ENCODE measurements around the gene KCNIP4.

Gene KCNIP4

GRCh38 chr4:21571100-21571499 lies 377.5 kb downstream of the KCNIP4 start:
- DNase-seq (ENCODE audit: low read depth) = no peak

- DNase-seq (ENCODE audit: low read depth) = no peak
These were observed 378.9 kb downstream of the KCNIP4 start for GRCh38 chr4:21569638-21570037.

GRCh38 chr4:21555083-21555482 lies 393.5 kb downstream of the KCNIP4 start:
- DNase-seq (ENCODE audit: low read depth) = no peak

- DNase-seq (ENCODE audit: low read depth) = no peak
These were observed 394.1 kb downstream of the KCNIP4 start for GRCh38 chr4:21554500-21554899.

GRCh38 chr4:21554066-21554465 lies 394.5 kb downstream of the KCNIP4 start:
- DNase-seq (ENCODE audit: low read depth) = no peak

GRCh38 chr4:21552455-21552854 lies 396.1 kb downstream of the KCNIP4 start:
- no peak for DNase-seq (ENCODE audit: low read depth)

- no peak for DNase-seq (ENCODE audit: low read depth)
These were observed 403.6 kb downstream of the KCNIP4 start for GRCh38 chr4:21544955-21545354.

- DNase-seq (ENCODE audit: low read depth) = no peak
These were observed 404.2 kb downstream of the KCNIP4 start for GRCh38 chr4:21544415-21544814.

GRCh38 chr4:21543514-21543913 lies 405.1 kb downstream of the KCNIP4 start:
- DNase-seq (ENCODE audit: low read depth) = no peak

GRCh38 chr4:21535898-21536297 lies 412.7 kb downstream of the KCNIP4 start:
- DNase-seq (ENCODE audit: low read depth) = no peak

- no peak for DNase-seq (ENCODE audit: low read depth)
These were observed 417.5 kb downstream of the KCNIP4 start for GRCh38 chr4:21531048-21531447.

GRCh38 chr4:21529214-21529613 lies 419.4 kb downstream of the KCNIP4 start:
- DNase-seq (ENCODE audit: low read depth) = no peak

- no peak for DNase-seq (ENCODE audit: low read depth)
These were observed 426.3 kb downstream of the KCNIP4 start for GRCh38 chr4:21522296-21522695.

GRCh38 chr4:21517126-21517859 lies 431.3 kb downstream of the KCNIP4 start:
- no peak for DNase-seq (ENCODE audit: low read depth)

GRCh38 chr4:21514022-21514694 lies 434.4 kb downstream of the KCNIP4 start:
- no peak for DNase-seq (ENCODE audit: low read depth)

GRCh38 chr4:21512353-21512752 lies 436.2 kb downstream of the KCNIP4 start:
- DNase-seq (ENCODE audit: low read depth) = no peak

GRCh38 chr4:21507439-21507838 lies 441.1 kb downstream of the KCNIP4 start:
- DNase-seq (ENCODE audit: low read depth) = no peak

GRCh38 chr4:21490682-21491081 lies 457.9 kb downstream of the KCNIP4 start:
- DNase-seq (ENCODE audit: low read depth) = no peak

GRCh38 chr4:21476757-21477156 lies 471.8 kb downstream of the KCNIP4 start:
- DNase-seq (ENCODE audit: low read depth) = no peak

- DNase-seq (ENCODE audit: low read depth) = no peak
These were observed 474.4 kb downstream of the KCNIP4 start for GRCh38 chr4:21474195-21474594.

GRCh38 chr4:21470535-21470934 lies 478.0 kb downstream of the KCNIP4 start:
- peak; percentile 17 for DNase-seq (ENCODE audit: low read depth)

GRCh38 chr4:21469438-21470300 lies 478.9 kb downstream of the KCNIP4 start:
- DNase-seq (ENCODE audit: low read depth) = no peak

- no peak for DNase-seq (ENCODE audit: low read depth)
These were observed 481.0 kb downstream of the KCNIP4 start for GRCh38 chr4:21467551-21467950.
